IPS DF 4.7 (cell line): ENCODE data around the gene TFEB.

Source experiments
- DNase-seq: peaks from one replicate; pipeline ENCODE4 v3.0.0-alpha.2; 2013; ENCODE audit warnings: low spot score; ENCODE audit errors: extremely low read depth

Gene TFEB

DNA sequence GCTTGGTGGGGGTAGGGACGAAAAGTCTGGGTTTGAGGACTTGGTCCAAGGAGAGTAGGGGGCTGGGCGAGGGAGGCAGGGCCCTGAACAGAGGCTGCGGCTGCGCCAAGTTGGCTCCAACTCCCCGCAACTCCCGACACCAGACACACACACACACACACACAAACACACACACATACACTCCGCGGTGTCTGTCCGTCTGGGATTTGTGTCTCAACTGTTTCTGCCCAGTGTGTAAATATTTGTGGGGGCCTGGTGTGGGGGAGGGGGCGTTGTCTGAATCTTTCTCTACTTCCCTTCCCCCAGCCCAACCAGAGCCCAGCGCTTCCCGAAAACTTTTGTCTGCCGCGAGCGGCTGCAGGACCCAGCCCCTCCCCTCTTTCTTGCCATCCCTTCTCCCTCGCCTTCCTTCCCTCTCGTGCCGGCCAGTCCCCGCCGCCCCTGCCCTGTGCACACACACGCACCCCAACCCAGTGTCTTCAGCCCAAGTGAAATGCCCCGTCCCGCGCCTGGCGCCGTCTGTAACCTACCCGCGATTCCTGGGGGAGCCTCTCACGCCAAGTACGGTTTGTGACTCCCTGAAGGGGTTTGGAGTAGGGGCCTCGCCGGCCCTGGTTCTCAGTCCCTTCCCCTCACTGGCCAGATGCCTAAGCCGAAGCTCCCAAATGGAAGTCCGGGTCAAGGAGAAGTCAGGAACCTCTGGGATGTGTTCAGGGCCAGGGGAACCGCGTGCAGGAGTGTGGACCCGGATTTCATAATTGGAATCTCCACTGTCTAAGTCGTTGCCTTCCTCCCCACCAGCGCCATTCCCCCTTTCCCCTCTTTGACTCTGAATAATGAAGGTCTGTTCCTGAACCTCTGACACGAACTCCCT is 96.2 kb downstream of the TFEB start:
- DNase-seq = no peak

DNA sequence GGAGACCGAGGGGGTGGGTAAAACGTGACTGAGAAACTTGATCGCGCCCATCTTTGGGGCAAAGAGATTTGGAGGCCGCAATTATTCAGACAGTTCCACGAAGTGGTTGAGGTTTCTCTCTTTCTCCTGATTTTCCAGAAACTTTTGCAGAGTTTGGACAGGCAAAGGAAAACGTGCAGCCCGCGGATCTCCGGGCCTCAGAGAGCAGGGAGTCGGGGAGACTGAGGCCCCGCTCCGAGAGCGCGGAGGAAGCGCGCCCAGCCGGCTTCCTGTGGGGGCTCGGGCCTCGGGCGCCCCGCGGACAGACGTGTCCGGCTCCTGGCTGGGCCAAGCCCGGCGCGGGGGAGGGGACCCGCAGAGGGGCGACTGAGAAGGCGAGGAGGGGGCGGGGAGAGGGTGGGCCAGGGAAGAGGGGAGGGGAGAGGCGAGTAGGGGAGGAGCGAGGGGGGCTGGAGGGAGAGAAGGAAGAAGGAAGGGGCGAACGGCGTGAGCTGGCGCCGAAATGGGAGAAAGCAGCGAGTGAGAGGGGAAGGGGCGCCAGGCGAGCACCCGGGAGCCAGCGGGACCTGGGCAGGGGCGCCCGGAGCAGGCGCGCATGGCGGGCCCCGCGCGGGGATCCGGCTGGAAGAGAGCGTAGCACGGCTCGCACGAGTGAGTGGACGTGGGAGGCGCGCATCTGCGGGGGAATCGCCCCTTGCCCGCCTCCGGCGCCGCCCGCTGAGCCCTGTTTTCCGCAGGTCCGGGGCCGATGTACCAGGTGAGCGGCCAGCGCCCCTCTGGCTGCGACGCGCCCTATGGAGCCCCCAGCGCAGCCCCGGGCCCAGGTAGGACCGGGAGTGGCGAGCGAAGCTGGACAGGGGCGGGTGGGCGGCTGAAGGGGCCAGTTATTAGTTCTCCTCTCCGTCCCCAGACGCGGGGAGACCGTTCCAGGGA is 97.1 kb downstream of the TFEB start, which contains the start of gene MDFI:
Gene MDFI, plus strand, starts transcription at position 467 of the 933 bp plus-strand sequence. Its CDS starts 282 bp downstream, at position 749.
- DNase-seq = no peak

DNA sequence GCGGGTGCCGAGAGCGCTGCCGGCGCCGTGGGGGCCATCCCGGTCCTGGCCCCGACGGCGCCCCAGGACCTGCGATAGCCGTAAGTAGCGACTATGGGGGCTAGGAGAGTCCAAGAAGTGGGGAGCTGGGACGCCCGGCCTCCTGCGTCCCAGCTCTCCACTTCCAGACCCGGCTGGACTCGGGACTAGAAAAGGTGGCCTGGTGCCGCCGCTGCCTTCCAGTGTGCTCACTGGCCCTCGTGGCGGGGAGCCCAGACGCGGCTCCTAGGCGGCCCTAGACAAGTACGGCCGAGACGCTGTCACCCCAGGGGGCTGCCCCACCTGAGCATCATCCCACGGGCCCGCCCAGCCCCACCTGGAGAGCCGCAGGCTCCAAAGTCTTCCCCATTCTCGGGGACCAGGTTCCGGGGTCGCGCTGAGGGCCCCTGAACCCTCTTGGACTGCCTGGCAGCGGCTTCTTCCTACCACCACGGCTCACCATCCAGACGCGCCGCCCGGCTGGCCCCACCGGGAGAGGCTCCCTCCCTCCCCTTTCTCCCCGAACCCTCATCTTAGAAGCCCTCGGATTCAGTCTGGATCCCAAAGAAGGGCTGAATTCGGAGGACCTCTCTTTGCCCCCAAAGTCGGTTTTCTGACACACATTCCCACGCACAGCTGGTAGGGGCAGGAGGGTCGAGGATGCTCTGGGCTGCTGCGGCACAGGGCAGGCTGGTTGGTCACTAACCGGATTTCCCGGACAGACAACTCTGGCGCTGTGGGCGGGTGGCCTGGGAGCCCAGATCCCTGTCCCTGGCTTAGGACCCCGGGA is 98.0 kb downstream of the TFEB start:
- DNase-seq = no peak

DNA sequence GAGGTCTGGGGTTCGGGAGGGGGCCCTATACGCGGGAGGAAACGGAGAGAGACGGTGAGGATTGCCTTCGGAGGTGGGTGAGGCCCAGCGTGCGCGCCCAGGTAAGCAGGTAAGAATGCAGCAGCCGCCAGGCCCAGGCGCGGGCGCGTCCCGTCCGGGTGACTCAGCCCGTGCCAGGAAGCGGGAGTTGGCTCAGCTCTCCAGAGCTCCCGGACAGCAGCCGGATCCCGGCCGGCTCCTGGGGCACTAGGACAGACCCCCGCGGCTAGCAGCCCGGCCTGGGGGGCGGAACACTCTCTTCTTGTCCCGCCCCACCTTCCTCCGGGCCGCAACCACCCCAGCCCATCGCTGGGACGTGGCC is 98.6 kb downstream of the TFEB start:
- DNase-seq = no peak

DNA sequence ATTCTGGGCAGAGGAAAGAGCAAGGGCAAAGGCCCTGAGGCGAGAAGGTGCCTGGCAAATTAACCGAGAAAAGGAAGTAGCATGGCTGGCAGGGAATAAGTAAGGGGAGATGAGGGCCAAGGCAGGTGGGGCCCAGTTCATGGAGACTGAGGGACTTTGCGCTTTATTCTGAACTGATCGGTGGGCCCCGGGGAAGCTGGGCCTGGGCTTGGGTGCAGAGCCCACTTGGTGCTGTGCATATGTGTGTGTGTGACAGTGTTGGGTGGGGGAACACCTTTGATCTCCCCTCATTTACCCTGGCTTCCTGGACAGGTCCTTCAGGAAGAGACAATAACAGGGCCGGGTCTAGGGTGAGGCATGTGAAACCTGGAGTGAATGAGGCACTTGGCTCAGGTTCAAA is 100.0 kb downstream of the TFEB start:
- no peak for DNase-seq

DNA sequence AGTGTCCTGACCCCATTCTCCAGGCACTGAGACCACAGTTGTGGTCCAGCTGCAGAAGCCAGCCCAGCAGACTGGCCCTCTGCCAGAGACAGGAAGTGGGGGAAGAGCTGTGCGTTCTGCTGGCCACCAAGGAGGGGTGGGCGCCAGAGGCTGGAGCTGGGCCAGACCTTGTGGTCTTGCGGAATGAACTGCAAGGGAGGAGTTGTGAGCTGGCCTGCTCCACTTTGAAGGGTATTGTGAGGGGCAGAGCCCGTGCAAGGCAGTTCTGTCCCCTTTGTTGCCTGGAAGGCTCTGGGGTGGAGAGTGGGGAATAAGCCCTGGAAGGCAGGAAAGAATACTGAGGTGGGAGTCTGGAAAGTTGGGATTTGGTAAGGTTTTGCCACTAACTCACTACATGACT is 100.8 kb downstream of the TFEB start:
- no peak for DNase-seq
